HUES64 (cell line): ENCODE data around the gene PSMC3IP.

ENCODE experiments used
- H3K27ac ChIP-seq: 2 replicates; pipeline ENCODE4 v1.7.0; 2013; ENCODE audit warnings: low read depth, low read length, inconsistent platforms
- H3K27me3 ChIP-seq: 2 replicates; pipeline ENCODE4 v1.6.1; 2013; ENCODE audit warnings: mild to moderate bottlenecking, low read length; ENCODE audit not compliant: insufficient read depth
- H3K36me3 ChIP-seq: 2 replicates; pipeline ENCODE4 v1.6.1; 2013; ENCODE audit warnings: mild to moderate bottlenecking, low read length; ENCODE audit not compliant: insufficient read depth
- H3K4me1 ChIP-seq: 2 replicates; pipeline ENCODE4 v1.6.1; 2013; ENCODE audit warnings: mild to moderate bottlenecking, low read length, moderate library complexity; ENCODE audit not compliant: insufficient read depth
- H3K4me3 ChIP-seq: 2 replicates; pipeline ENCODE4 v1.5.1; 2013; ENCODE audit warnings: mild to moderate bottlenecking, low read length, moderate library complexity
- H3K9ac ChIP-seq: 2 replicates; pipeline ENCODE4 v1.6.1; 2013; ENCODE audit warnings: mild to moderate bottlenecking, low read depth, low read length
- H3K9me3 ChIP-seq: 2 replicates; pipeline ENCODE4 v1.6.1; 2013; ENCODE audit warnings: low read depth, low read length; ENCODE audit not compliant: insufficient read depth
- WGBS: fragments of 150-250, 120-280 bp; methylation state at CpG from one replicate; pipeline ENCODE4 v1.1.7; 2013; ENCODE audit warnings: missing lambda C conversion rate; 5-methylcytosine and 5-hydroxymethylcytosine counted together

The PSMC3IP gene

GRCh38 chr17:42566215-42566882, 11.2 kb downstream of the PSMC3IP start:
- peak overlapping the region; percentile 87 for H3K27ac ChIP-seq
- no peaks in the 10 kb centered on the region for H3K27me3 ChIP-seq
- no peaks in the 10 kb centered on the region for H3K9me3 ChIP-seq
- peaks cover 56% of the 10 kb centered on the region for H3K36me3 ChIP-seq
- WGBS, result 50% methylated on average over 28 of the region's 28 CpGs
- peaks cover 5% of the 10 kb centered on the region; the same call in 1 of the 2 replicates for H3K4me1 ChIP-seq
- H3K9ac ChIP-seq, result peak overlapping the region; percentile 43
- H3K4me3 ChIP-seq, result peak overlapping the region; percentile 83

GRCh38 chr17:42565523-42566214, 11.9 kb downstream of the PSMC3IP start:
- peak overlapping the region; percentile 87 for H3K27ac ChIP-seq

DNA sequence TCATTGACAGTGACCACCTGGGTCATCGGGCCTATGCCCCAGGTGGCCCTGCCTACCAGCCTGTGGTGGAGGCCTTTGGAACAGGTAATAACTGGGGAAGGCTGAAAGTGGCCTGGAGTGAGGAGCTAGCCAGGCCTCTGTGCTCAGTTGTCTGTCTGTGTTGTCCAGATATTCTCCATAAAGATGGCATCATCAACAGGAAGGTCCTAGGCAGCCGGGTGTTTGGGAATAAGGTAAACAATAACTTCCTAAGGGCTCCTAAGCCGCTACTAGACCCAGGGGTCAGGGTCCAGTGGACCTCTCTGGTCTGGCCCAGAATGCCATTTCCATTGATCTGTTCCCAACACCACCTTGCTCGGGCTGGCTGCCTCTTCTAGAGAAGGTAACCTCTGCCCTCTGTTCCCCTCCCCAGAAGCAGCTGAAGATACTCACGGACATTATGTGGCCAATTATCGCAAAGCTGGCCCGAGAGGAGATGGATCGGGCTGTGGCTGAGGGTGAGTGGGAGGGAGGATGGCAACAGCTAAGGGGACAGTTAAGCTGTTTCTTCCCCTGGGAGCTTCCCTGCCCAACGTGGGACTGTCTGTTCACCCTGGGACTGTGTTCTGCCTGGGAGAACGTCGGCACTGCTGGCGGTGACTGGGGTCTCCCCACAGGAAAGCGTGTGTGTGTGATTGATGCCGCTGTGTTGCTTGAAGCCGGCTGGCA, 12.6 kb downstream of the PSMC3IP start:
- Histone ChIP-seq H3K9ac (no peak overlapping the region), H3K36me3 (peaks cover 43% of the 10 kb centered on the region), H3K9me3 (no peaks in the 10 kb centered on the region), H3K4me3 (no peak overlapping the region), H3K27me3 (no peaks in the 10 kb centered on the region), H3K27ac (no peak overlapping the region), H3K4me1 (peaks cover 5% of the 10 kb centered on the region; the same call in 1 of the 2 replicates)
- 94% methylated on average over 15 of the region's 15 CpGs for WGBS

More at GRCh38 chr17:42565523-42566214, 11.9 kb downstream of the PSMC3IP start:
- Histone ChIP-seq H3K27me3 (no peaks in the 10 kb centered on the region), H3K36me3 (peaks cover 49% of the 10 kb centered on the region), H3K4me1 (peaks cover 5% of the 10 kb centered on the region; the same call in 1 of the 2 replicates), H3K9me3 (no peaks in the 10 kb centered on the region), H3K9ac (no peak overlapping the region), H3K4me3 (no peak overlapping the region)
- 91% methylated on average over 16 of the region's 16 CpGs for WGBS

GRCh38 chr17:42563950-42564349, 13.6 kb downstream of the PSMC3IP start:
- no peaks in the 10 kb centered on the region for H3K9me3 ChIP-seq
- no peaks in the 10 kb centered on the region for H3K27me3 ChIP-seq
- peaks cover 33% of the 10 kb centered on the region for H3K36me3 ChIP-seq
- H3K4me1 ChIP-seq, result peaks cover 5% of the 10 kb centered on the region; the same call in 1 of the 2 replicates
- no peak overlapping the region for H3K9ac ChIP-seq
- H3K4me3 ChIP-seq, result peak overlapping the region; percentile 87
- no peak overlapping the region for H3K27ac ChIP-seq
- WGBS, result 87% methylated on average over 8 of the region's 9 CpGs

GRCh38 chr17:42563543-42563942, 14.0 kb downstream of the PSMC3IP start:
- no peak overlapping the region for H3K27ac ChIP-seq
- no peaks in the 10 kb centered on the region for H3K9me3 ChIP-seq
- peak overlapping the region; percentile 87 for H3K4me3 ChIP-seq
- no peaks in the 10 kb centered on the region for H3K27me3 ChIP-seq
- H3K4me1 ChIP-seq, result peaks cover 5% of the 10 kb centered on the region; the same call in 1 of the 2 replicates
- 92% methylated on average over 1 of the region's 1 CpG for WGBS
- no peak overlapping the region for H3K9ac ChIP-seq
- peaks cover 29% of the 10 kb centered on the region for H3K36me3 ChIP-seq

DNA sequence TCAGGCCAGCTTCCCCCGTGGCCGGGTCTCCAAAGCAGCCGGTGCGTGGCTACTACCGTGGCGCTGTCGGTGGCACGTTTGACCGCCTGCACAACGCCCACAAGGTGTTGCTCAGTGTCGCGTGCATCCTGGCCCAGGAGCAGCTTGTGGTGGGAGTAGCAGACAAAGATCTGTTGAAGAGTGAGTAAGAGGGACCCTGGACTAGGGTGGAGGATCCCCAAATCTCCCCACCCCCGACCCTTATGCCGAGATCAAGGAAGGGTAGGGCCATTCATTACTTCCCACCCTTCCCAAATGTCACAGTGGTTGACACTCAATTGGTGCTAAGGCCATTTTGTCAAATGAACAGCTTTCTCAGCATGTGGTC, 14.4 kb downstream of the PSMC3IP start:
- H3K27ac ChIP-seq, result no peak overlapping the region; the same call in 1 of the 2 replicates
- H3K4me1 ChIP-seq, result peaks cover 5% of the 10 kb centered on the region; the same call in 1 of the 2 replicates
- H3K9ac ChIP-seq, result peak overlapping the region; percentile 85
- H3K36me3 ChIP-seq, result peaks cover 27% of the 10 kb centered on the region
- 90% methylated on average over 14 of the region's 14 CpGs for WGBS
- H3K27me3 ChIP-seq, result no peaks in the 10 kb centered on the region
- H3K9me3 ChIP-seq, result no peaks in the 10 kb centered on the region
- H3K4me3 ChIP-seq, result peak overlapping the region; percentile 87

GRCh38 chr17:42562388-42563142, 15.0 kb downstream of the PSMC3IP start:
- Histone ChIP-seq H3K4me1 (peaks cover 5% of the 10 kb centered on the region; the same call in 1 of the 2 replicates), H3K9ac (peak overlapping the region; percentile 85), H3K36me3 (peaks cover 27% of the 10 kb centered on the region), H3K27me3 (no peaks in the 10 kb centered on the region), H3K4me3 (peak overlapping the region; percentile 87), H3K27ac (peak overlapping the region; percentile 77), H3K9me3 (no peaks in the 10 kb centered on the region)
- 25% methylated on average over 48 of the region's 48 CpGs for WGBS

GRCh38 chr17:42561897-42562387, 15.6 kb downstream of the PSMC3IP start, which contains the start of gene COASY:
COASY (plus strand) TSS chr17:42562148; CDS start chr17:42562623, 475 bp downstream.
- H3K9me3 ChIP-seq, result no peaks in the 10 kb centered on the region

DNA sequence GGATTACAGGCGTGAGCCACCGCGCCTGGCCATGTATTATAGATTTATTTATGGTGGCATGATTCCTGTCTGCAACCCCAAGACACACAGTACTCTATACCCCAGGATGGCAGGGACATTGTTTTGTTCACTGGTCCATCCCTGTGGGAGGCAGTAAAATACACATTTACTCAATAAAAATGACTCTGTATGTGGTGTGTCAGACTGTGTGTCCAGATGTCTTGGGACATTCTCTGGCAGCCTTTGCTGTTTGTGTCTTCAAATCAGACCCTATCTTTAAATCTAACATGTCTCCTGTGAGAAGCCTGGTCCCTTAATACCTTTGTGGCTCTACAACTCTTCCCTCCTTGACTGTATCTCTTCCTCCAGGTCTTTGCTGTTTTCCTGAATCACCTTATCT, 17.3 kb downstream of the PSMC3IP start:
- Histone ChIP-seq H3K27me3 (no peaks in the 10 kb centered on the region), H3K4me3 (no peak overlapping the region), H3K9me3 (no peaks in the 10 kb centered on the region), H3K27ac (no peak overlapping the region), H3K9ac (no peak overlapping the region), H3K36me3 (peaks cover 19% of the 10 kb centered on the region), H3K4me1 (peaks cover under 1% of the 10 kb centered on the region; the same call in 1 of the 2 replicates)
- 100% methylated on average over 3 of the region's 3 CpGs for WGBS

More at GRCh38 chr17:42561897-42562387, 15.6 kb downstream of the PSMC3IP start, which contains the start of gene COASY:
- Histone ChIP-seq H3K4me3 (peak within 1 kb of the TSS; percentile 87), H3K27me3 (no peaks in the 10 kb centered on the region), H3K27ac (peak within 1 kb of the TSS; percentile 77), H3K4me1 (peaks cover 5% of the 10 kb centered on the region; the same call in 1 of the 2 replicates), H3K36me3 (peaks cover 27% of the 10 kb centered on the region), H3K9ac (peak within 1 kb of the TSS; percentile 85)
- WGBS, result 1% methylated on average over 26 of the region's 26 CpGs

GRCh38 chr17:42559075-42559474, 18.5 kb downstream of the PSMC3IP start:
- 91% methylated on average over 6 of the region's 6 CpGs for WGBS
- H3K9me3 ChIP-seq, result no peaks in the 10 kb centered on the region
- peak overlapping the region; percentile 18; the same call in 1 of the 2 replicates for H3K9ac ChIP-seq
- H3K4me1 ChIP-seq, result peaks cover 3% of the 10 kb centered on the region; the same call in 1 of the 2 replicates
- H3K27ac ChIP-seq, result no peak overlapping the region
- no peak overlapping the region for H3K4me3 ChIP-seq
- no peaks in the 10 kb centered on the region for H3K27me3 ChIP-seq
- H3K36me3 ChIP-seq, result peaks cover 7% of the 10 kb centered on the region
